ENCODE results near the gene TMEM100. TPM values are rescaled to one million over a fixed set of nuclear protein-coding genes. Genes with fewer than 3 reads are reported as not detected.

TMEM100 gene
- total and polyA plus RNA-seq, 7 donors: 2.5 to 25.0 (median 9.0) TPM

DNA sequence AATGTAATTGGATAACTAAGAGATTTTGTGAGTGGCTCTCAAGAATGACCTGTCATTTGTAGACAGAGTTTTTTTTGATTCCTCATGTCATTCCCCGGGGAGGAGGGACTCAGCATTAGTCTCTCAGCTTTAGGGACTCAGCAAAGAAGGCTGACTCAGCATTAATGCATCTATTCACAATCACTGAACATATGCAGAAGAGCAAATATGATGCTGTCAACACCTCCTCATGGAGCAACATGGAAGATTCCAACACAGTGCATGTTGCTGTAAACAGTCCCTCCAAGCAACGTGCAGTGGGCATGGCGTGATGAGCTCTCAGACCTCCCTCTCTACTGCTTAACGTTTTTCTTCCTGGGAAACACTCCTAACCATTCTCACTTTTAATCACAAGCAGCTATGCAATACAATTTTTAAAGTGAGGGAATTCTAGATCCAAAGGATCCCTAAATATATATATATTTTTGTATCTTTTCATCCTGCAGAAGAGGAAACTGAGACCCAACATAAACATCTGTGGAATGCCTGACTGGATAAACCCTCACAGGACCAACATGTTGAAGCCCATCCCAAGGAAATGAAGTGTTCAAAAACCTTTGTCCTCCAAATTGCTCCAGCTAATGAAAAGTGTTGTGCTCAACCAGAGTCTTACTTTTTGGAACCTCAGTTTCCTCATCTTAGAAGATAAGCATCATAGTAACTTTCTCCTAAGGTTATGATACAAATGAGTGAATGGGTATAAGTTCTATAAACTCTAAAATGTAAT is 38.9 kb downstream of the TMEM100 start:
- Histone ChIP-seq H3K9me3 (no peaks in the 10 kb centered on the region), H3K36me3 (no peaks in the 10 kb centered on the region), H3K27me3 (no peaks in the 10 kb centered on the region), H3K4me3 (no peak overlapping the region), H3K4me1 (no peaks in the 10 kb centered on the region), H3K27ac (no peak overlapping the region)
- no peak for DNase-seq
- TF ChIP-seq POLR2AphosphoS5 (IDR thresholded peaks at IDR 0.05): no peak
- TF ChIP-seq POLR2A (IDR thresholded peaks at IDR 0.05): no peak
- TF ChIP-seq CTCF (IDR thresholded peaks at IDR 0.05): no peak
- no peak for TF ChIP-seq EP300 (IDR thresholded peaks at IDR 0.05)
- 67 to 75% methylated on average over 4 of the region's 4 CpGs for WGBS, 2 donors
- intact Hi-C loops (cut with DNase I): no loop called here

- Histone ChIP-seq H3K27ac (no peak overlapping the region), H3K4me3 (no peak overlapping the region), H3K4me1 (no peaks in the 10 kb centered on the region), H3K9me3 (no peaks in the 10 kb centered on the region), H3K27me3 (no peaks in the 10 kb centered on the region), H3K36me3 (no peaks in the 10 kb centered on the region)
- 60 to 87% methylated on average over 1 of the region's 1 CpG for WGBS, 2 donors
- no peak for TF ChIP-seq CTCF (IDR thresholded peaks at IDR 0.05)
- TF ChIP-seq POLR2A (IDR thresholded peaks at IDR 0.05): no peak
- TF ChIP-seq EP300 (IDR thresholded peaks at IDR 0.05): no peak
- no peak for TF ChIP-seq POLR2AphosphoS5 (IDR thresholded peaks at IDR 0.05)
- DNase-seq: no peak
- intact Hi-C loops (cut with DNase I): no loop called here
Observed at GRCh38 chr17:55681342-55681700, 41.3 kb downstream of the TMEM100 start.

DNA sequence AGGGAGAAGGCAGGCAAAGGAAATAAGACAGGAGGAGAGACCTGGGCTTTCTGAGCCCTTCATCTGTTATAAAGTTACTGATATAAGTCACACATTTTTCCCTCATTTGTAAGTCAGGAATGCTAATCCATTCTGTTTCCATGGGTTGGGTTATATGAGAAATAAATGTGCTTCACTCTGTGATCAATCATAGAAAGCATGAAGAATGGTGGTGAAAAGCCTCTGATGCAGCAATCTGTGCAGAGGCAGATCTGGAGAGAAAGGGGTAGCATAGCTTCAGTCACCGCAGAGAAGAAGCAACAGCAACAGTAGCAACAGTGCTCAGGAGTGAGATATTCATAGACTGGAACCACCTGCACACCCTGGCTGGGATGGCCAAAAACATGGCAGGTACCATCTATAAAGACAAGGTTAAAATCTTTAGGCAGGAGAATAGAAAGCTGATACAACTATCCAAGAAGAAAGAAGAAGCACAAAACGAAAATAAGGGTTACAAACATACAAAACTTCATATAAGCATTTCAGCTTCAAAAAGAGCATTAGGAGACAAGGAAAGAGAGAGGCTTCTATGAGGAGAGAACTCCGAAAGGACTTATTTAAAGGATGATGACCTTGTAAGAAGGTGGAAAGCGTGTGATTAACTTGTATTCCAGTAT is 41.9 kb downstream of the TMEM100 start:
- no peak overlapping the region for H3K4me3 ChIP-seq
- WGBS, 2 donors: 73 to 87% methylated on average over 4 of the region's 4 CpGs
- H3K27ac ChIP-seq: no peak overlapping the region
- H3K4me1 ChIP-seq: no peaks in the 10 kb centered on the region
- DNase-seq: no peak
- H3K27me3 ChIP-seq: no peaks in the 10 kb centered on the region
- no peaks in the 10 kb centered on the region for H3K36me3 ChIP-seq
- TF ChIP-seq POLR2A (IDR thresholded peaks at IDR 0.05) (no peak), POLR2AphosphoS5 (IDR thresholded peaks at IDR 0.05) (no peak), CTCF (IDR thresholded peaks at IDR 0.05) (no peak), EP300 (IDR thresholded peaks at IDR 0.05) (no peak)
- intact Hi-C loops (cut with DNase I): no loop called here
- H3K9me3 ChIP-seq: no peaks in the 10 kb centered on the region

DNA sequence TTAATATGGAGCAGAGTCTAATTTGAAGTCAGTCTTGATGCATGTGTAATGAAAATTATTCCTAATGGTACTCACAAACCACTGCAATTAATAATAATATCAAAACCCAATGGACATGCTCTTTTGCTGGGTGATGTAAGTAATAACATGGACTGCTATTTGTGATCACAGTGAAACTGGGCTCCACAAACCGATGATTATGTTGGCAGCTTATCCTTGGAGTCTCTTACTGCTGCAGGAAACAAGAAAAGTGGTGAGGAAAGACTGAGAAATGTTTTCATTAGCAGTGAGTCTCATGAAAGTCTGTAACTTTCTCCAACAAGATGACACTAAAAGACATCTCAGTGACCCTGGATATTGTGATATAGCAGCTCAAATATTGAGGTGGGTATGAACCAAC is 45.2 kb downstream of the TMEM100 start:
- Histone ChIP-seq H3K36me3 (no peaks in the 10 kb centered on the region), H3K4me3 (no peak overlapping the region), H3K27ac (no peak overlapping the region), H3K27me3 (no peaks in the 10 kb centered on the region), H3K9me3 (no peaks in the 10 kb centered on the region), H3K4me1 (no peaks in the 10 kb centered on the region)
- 29 to 58% methylated on average over 1 of the region's 1 CpG for WGBS, 2 donors
- intact Hi-C loops (cut with DNase I): no loop called here
- no peak for DNase-seq
- no peak for TF ChIP-seq EP300 (IDR thresholded peaks at IDR 0.05)
- no peak for TF ChIP-seq POLR2A (IDR thresholded peaks at IDR 0.05)
- TF ChIP-seq CTCF (IDR thresholded peaks at IDR 0.05): no peak
- TF ChIP-seq POLR2AphosphoS5 (IDR thresholded peaks at IDR 0.05): no peak

All from sigmoid colon (tissue), 7 donors.